ENCODE results near the gene EVA1A. TPM values are rescaled to one million over a fixed set of nuclear protein-coding genes. Genes with fewer than 3 reads are reported as not detected.

The EVA1A gene
- polyA plus RNA-seq, 3 donors: not detected

DNA sequence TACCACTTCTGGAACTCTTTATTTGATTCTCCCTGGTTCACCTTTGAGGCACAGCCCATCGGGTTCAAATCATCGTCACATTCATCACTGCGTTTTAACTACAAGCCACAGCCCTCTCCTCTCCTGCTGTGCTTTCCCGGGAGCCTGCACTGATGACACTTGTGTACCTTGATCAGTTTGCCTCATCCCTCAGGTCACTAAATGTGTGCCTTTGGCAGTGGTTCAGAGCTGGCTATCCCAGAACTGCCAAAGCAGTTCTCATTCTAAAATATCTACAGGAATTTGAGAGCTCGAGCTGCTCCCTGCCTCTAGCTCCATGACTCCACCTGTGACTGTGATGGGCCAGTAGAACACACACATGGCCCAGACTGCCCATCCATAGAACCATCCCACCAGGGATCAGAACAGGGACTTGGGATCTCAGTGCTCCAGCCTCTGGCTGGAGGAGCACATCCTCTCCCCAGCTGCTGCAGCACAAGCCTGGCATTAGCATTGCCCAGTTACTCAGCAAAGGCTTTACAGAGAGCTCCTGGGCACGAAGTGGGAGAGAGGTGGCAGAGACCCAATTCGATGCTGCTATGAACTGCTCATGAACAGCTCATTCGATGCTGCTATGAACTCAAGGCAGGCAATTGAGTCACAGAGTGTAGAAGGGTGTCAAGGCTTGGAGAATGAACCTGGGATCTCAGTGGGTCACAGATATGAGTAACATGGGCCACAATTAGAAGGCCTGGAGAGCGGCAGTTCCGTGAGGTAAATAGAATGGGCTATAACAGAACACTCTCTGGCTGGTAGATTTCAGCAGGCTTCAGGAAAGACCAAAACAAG is 41.9 kb downstream of the EVA1A start:
- TF ChIP-seq, protein P1, sequence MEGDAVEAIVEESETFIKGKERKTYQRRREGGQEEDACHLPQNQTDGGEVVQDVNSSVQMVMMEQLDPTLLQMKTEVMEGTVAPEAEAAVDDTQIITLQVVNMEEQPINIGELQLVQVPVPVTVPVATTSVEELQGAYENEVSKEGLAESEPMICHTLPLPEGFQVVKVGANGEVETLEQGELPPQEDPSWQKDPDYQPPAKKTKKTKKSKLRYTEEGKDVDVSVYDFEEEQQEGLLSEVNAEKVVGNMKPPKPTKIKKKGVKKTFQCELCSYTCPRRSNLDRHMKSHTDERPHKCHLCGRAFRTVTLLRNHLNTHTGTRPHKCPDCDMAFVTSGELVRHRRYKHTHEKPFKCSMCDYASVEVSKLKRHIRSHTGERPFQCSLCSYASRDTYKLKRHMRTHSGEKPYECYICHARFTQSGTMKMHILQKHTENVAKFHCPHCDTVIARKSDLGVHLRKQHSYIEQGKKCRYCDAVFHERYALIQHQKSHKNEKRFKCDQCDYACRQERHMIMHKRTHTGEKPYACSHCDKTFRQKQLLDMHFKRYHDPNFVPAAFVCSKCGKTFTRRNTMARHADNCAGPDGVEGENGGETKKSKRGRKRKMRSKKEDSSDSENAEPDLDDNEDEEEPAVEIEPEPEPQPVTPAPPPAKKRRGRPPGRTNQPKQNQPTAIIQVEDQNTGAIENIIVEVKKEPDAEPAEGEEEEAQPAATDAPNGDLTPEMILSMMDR (IDR thresholded peaks at IDR 0.05): no peak
- Histone ChIP-seq H4K20me1 (ENCODE audit: insufficient read depth, low read length) (no peaks in the 10 kb centered on the region), H3K79me2 (ENCODE audit: insufficient read depth, low read length) (no peaks in the 10 kb centered on the region), H3K27ac (ENCODE audit: low read depth in 1 of 2, low read length in 2 of 2) (no peak overlapping the region), H3K4me2 (replicated peaks; ENCODE audit: extremely low read depth, low read length, poor library complexity, severe bottlenecking) (no peak overlapping the region), H3K9ac (ENCODE audit: insufficient read depth, low read length, poor library complexity, severe bottlenecking) (no peak overlapping the region), H3K36me3 (replicated peaks in 1 of 2; ENCODE audit: control insufficient read depth in 1 of 2, insufficient read depth in 2 of 2, low read length in 2 of 2) (no peaks in the 10 kb centered on the region), H3K27me3 (ENCODE audit: control insufficient read depth in 2 of 2, insufficient read depth in 2 of 2, low read length in 2 of 2) (no peaks in the 10 kb centered on the region), H2AFZ (ENCODE audit: insufficient read depth, low read depth, low read length, poor library complexity, severe bottlenecking) (no peak overlapping the region), H3K4me3 (replicated peaks in 1 of 3; ENCODE audit: low read depth in 2 of 3, low read length in 3 of 3) (no peak overlapping the region), H3K4me1 (ENCODE audit: control insufficient read depth in 1 of 2, insufficient read depth in 2 of 2, low read length in 2 of 2) (no peaks in the 10 kb centered on the region), H3K9me3 (replicated peaks in 1 of 2; ENCODE audit: control insufficient read depth in 1 of 2, insufficient read depth in 1 of 2, low read length in 2 of 2) (peaks cover 0 to 4% of the 10 kb centered on the region in 2 donors)
- H3K36me3 Mint-ChIP-seq: no peaks in the 10 kb centered on the region
- H3K4me3 Mint-ChIP-seq: no peak overlapping the region
- 86% methylated on average over 8 of the region's 10 CpGs for WGBS (ENCODE audit: insufficient coverage)
- no peak for DNase-seq
- peaks cover 0 to 10% (median 3%) of the 10 kb centered on the region in 7 donors for H3K9me3 Mint-ChIP-seq
- no peak overlapping the region for H3K27ac Mint-ChIP-seq
- H3K27me3 Mint-ChIP-seq (ENCODE audit: low read depth in 3 of 3): peaks cover 0 to 5% (median 2%) of the 10 kb centered on the region in 3 donors
- no peaks in the 10 kb centered on the region for H3K4me1 Mint-ChIP-seq
- intact Hi-C loops (cut with micrococcal nuclease): no loop called here

DNA sequence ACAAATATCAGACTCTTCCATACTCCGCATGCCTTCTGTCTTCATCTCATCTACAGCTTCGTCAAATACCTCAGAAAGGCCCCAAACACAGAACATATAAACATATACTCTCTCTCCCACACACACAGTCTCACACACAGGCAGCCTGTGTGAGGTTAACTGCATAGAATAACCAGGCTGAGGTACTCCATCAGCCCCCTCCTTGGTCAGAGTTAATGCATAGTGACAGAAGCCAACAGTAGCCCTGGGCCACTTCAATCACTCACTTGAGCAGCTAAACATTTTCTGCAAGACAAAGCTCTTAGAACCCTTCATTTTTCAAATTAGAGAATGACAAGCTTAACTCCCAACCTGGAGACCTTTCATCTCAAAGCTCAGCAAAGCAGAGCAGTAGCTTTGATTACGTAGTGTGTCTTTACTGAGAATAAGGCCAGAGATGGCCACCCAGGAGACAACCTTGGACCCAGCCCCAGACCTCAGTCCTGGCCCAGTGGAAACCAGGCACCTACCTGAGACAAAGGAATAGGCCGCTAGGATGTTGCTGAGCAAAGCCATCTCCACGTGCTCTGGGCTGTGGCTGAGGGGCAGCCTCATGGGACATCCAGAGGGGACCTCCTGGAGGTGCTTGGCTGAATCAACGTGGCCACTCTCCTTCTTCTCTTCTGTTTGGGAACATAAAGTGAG is 43.0 kb downstream of the EVA1A start:
- H3K9me3 Mint-ChIP-seq: peaks cover 0 to 10% (median 4%) of the 10 kb centered on the region in 7 donors
- H3K79me2 ChIP-seq (ENCODE audit: insufficient read depth, low read length): no peaks in the 10 kb centered on the region
- no peak overlapping the region for H3K9ac ChIP-seq (ENCODE audit: insufficient read depth, low read length, poor library complexity, severe bottlenecking)
- no peaks in the 10 kb centered on the region for H3K4me1 Mint-ChIP-seq
- no peak for DNase-seq
- intact Hi-C loops (cut with micrococcal nuclease): no loop called here
- H3K4me1 ChIP-seq (ENCODE audit: control insufficient read depth in 1 of 2, insufficient read depth in 2 of 2, low read length in 2 of 2): no peaks in the 10 kb centered on the region
- H2AFZ ChIP-seq (ENCODE audit: insufficient read depth, low read depth, low read length, poor library complexity, severe bottlenecking): no peak overlapping the region
- H3K27me3 Mint-ChIP-seq (ENCODE audit: low read depth in 3 of 3): peaks cover 0 to 5% (median 2%) of the 10 kb centered on the region in 3 donors
- no peak overlapping the region for H3K4me3 Mint-ChIP-seq
- no peak overlapping the region for H3K4me2 ChIP-seq (replicated peaks; ENCODE audit: extremely low read depth, low read length, poor library complexity, severe bottlenecking)
- H3K27ac Mint-ChIP-seq: no peak overlapping the region
- no peaks in the 10 kb centered on the region for H4K20me1 ChIP-seq (ENCODE audit: insufficient read depth, low read length)
- H3K9me3 ChIP-seq (replicated peaks in 1 of 2; ENCODE audit: control insufficient read depth in 1 of 2, insufficient read depth in 1 of 2, low read length in 2 of 2): peaks cover under 1 to 6% of the 10 kb centered on the region in 2 donors
- no peak overlapping the region for H3K27ac ChIP-seq (ENCODE audit: low read depth in 1 of 2, low read length in 2 of 2)
- 90% methylated on average over 5 of the region's 6 CpGs for whole genome bisulfite sequencing (ENCODE audit: insufficient coverage)
- H3K36me3 Mint-ChIP-seq: no peaks in the 10 kb centered on the region
- no peaks in the 10 kb centered on the region for H3K27me3 ChIP-seq (ENCODE audit: control insufficient read depth in 2 of 2, insufficient read depth in 2 of 2, low read length in 2 of 2)
- no peak overlapping the region for H3K4me3 ChIP-seq (replicated peaks in 1 of 3; ENCODE audit: low read depth in 2 of 3, low read length in 3 of 3)
- H3K36me3 ChIP-seq (replicated peaks in 1 of 2; ENCODE audit: control insufficient read depth in 1 of 2, insufficient read depth in 2 of 2, low read length in 2 of 2): no peaks in the 10 kb centered on the region
- TF ChIP-seq, protein P1 (IDR thresholded peaks at IDR 0.05): no peak

All from CD14-positive monocyte (primary cell).